Testis (tissue), 2 donors: ENCODE data around the gene CACNA1E.

ENCODE experiments used
- POLR2A ChIP-seq: fragments of 450-650 bp; IDR thresholded peaks from one replicate; pipeline ENCODE4 v1.6.1; 2017; ENCODE audit warnings: antibody characterized with exemption, mild to moderate bottlenecking, moderate library complexity
- TF ChIP-seq, protein P1 (sequence below), 3 experiments: fragments of 450-650 bp in 2 of 3; fragments of 200-600 bp in 1 of 3; sonication (generic) in 1 of 3; IDR thresholded peaks; one replicate each; pipeline ENCODE4 v1.5.1; 2016 to 2019; ENCODE audit warnings: antibody characterized with exemption in 3 of 3, mild to moderate bottlenecking in 2 of 3, moderate library complexity in 1 of 3

DNA sequence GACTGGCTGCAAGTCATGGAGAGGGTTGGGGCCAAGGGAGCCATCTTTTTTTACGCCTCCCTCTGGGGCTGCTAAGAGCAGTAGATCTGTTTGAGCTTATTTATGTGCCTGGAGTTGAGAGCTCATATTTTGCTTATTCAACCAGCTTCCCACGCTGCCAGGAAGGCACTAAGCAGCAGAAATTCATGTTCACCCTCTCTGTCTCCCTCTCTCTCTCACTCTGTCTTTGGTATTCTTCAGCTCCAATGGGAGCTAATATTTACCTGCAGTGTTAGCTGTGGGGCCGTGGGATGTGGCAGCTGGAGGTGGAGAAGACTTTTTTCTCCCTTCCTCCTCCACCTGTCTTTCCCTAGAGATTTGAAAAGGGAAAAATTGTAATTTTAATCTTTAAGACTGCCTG is 26.8 kb upstream of the CACNA1E start:
- no peak for TF ChIP-seq POLR2A
- TF ChIP-seq, protein P1, sequence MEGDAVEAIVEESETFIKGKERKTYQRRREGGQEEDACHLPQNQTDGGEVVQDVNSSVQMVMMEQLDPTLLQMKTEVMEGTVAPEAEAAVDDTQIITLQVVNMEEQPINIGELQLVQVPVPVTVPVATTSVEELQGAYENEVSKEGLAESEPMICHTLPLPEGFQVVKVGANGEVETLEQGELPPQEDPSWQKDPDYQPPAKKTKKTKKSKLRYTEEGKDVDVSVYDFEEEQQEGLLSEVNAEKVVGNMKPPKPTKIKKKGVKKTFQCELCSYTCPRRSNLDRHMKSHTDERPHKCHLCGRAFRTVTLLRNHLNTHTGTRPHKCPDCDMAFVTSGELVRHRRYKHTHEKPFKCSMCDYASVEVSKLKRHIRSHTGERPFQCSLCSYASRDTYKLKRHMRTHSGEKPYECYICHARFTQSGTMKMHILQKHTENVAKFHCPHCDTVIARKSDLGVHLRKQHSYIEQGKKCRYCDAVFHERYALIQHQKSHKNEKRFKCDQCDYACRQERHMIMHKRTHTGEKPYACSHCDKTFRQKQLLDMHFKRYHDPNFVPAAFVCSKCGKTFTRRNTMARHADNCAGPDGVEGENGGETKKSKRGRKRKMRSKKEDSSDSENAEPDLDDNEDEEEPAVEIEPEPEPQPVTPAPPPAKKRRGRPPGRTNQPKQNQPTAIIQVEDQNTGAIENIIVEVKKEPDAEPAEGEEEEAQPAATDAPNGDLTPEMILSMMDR (IDR thresholded peaks at IDR 0.05), result no peak
